ENCODE data around the gene PCNT.

The PCNT gene

DNA sequence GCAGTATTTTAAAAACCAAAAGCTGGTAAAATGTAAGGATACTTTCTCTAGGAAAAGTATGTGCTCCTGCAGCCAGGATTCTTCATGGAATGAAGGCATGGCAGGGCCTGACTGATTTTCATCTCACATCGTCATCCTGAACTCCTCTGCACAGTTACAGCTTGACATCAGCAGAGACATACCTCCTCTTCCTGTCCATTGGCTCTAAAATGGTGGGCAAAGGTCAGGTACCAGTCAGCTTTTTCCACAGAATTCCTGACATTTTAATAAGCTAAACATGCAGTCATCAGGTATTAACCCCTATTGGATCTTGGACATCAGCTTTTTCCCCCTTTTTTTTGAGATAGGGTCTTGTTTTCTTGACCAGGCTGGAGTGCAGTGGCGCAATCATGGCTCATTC is 5.8 kb downstream of the PCNT start:
- H3K27ac ChIP-seq, result no peak overlapping the region
- TF ChIP-seq, protein P1, sequence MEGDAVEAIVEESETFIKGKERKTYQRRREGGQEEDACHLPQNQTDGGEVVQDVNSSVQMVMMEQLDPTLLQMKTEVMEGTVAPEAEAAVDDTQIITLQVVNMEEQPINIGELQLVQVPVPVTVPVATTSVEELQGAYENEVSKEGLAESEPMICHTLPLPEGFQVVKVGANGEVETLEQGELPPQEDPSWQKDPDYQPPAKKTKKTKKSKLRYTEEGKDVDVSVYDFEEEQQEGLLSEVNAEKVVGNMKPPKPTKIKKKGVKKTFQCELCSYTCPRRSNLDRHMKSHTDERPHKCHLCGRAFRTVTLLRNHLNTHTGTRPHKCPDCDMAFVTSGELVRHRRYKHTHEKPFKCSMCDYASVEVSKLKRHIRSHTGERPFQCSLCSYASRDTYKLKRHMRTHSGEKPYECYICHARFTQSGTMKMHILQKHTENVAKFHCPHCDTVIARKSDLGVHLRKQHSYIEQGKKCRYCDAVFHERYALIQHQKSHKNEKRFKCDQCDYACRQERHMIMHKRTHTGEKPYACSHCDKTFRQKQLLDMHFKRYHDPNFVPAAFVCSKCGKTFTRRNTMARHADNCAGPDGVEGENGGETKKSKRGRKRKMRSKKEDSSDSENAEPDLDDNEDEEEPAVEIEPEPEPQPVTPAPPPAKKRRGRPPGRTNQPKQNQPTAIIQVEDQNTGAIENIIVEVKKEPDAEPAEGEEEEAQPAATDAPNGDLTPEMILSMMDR (IDR thresholded peaks at IDR 0.05), result no peak
- TF ChIP-seq ZFX (IDR thresholded peaks at IDR 0.05; ENCODE audit: borderline replicate concordance), result no peak

DNA sequence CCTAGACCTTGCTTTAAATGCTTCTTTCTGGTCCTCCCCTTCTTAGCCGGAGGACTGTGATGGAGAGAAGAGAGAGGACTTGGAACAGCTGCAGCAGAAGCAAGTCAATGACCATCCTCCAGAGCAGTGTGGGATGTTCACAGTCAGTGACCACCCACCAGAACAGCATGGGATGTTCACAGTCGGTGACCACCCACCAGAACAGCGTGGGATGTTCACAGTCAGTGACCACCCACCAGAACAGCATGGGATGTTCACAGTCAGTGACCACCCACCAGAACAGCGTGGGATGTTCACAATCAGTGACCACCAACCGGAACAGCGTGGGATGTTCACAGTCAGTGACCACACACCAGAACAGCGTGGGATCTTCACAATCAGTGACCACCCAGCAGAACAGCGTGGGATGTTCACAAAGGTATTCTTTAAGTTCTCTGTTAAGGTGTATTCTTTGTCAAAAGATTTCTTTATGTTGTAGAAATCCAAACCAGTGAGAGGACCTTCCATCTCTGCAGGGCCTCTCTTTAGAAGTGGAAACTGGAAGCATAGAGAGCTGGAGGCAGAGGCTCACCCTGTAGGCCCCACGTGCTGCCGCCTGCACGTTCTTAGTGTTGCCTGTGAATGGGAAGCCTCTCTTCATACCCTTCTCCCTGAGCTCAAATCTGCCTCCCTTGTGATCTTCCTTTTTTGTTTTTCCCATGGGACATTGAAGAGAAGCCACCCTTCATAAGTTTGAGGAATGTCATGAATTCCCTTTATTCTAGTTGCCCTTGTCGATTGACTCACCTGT is 10.6 kb downstream of the PCNT start:
- TF ChIP-seq, protein P1 (IDR thresholded peaks at IDR 0.05), result no peak
- TF ChIP-seq ZFX (IDR thresholded peaks at IDR 0.05; ENCODE audit: borderline replicate concordance), result no peak
- H3K27ac ChIP-seq, result no peak overlapping the region

DNA sequence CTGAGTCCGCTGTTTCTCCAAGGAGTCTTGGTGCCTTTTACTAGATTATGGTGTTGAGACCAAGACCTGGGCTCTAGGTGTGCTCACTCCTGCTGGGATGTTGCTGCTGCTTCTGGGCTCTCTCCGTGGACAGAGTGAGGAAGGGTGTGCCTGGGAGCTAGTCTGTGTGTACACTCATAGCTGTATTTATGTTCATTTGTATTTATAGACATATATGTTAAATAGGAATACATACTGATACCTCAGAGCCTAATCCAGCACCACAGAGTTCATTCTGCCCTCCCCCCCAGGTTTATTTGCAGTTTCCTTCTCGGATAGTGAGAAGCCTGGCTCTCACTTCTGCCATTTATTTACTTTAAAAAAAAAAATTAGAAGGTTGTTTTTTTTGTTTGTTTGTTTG is 12.6 kb downstream of the PCNT start:
- peak overlapping the region; percentile 4; the same call in 1 of the 2 replicates for H3K27ac ChIP-seq
- TF ChIP-seq ZFX (IDR thresholded peaks at IDR 0.05; ENCODE audit: borderline replicate concordance), result no peak
- TF ChIP-seq, protein P1 (IDR thresholded peaks at IDR 0.05), result no peak

DNA sequence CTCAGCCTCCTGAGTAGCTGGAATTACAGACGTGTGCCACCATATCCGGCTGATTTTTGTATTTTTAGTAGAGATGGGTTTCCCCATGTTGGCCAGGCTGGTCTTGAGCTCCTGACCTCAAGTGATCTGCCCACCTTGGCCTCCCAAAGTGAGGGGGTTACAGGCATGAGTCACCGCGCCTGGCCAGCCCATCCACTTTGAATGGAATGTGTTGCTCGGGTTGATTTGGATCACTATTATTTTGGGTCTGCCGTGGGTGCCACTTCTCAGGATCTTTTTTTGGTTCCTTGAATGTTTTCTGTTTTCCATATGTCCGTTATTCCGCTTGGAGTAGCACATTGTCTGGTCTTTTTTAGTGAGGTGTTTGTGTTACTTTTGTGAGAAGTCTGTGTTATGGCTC is 17.0 kb downstream of the PCNT start:
- TF ChIP-seq, protein P1 (IDR thresholded peaks at IDR 0.05), result no peak
- no peak for TF ChIP-seq ZFX (IDR thresholded peaks at IDR 0.05; ENCODE audit: borderline replicate concordance)
- H3K27ac ChIP-seq, result no peak overlapping the region

DNA sequence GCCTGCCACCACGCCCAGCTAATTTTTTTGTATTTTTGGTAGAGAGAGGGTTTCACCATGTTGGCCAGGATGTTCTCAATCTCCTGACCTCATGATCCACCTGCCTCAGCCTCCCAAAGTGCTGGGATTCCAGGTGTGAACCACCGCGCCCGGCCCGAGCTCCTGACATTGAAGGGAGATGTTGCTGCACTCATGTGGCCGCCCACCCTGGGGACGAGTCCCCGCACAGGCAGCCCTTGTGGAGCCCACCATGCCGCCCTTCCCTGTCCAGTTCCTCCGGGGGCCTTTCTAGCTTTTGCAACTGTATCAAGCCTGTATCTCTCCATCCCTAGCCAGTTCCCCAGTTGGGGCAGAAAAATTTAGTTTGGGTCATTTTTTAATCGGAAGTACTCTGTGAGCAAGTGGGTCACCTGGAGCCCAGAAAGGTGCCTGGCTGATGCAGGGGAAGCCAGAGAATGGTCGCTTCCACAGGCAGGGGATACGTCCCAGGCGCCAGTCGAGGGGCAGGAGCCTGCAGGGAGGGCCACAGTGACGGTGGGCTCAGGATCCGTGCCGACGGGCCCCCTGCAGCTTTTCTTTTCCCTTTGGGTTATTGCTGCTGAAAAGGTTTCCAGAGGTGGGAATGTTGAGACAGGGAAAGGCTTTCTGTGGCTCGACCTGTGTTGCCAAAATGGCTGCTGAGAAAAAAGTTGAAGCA is 20.4 kb downstream of the PCNT start:
- TF ChIP-seq, protein P1 (IDR thresholded peaks at IDR 0.05), result no peak
- no peak for TF ChIP-seq ZFX (IDR thresholded peaks at IDR 0.05; ENCODE audit: borderline replicate concordance)
- H3K27ac ChIP-seq, result no peak overlapping the region

DNA sequence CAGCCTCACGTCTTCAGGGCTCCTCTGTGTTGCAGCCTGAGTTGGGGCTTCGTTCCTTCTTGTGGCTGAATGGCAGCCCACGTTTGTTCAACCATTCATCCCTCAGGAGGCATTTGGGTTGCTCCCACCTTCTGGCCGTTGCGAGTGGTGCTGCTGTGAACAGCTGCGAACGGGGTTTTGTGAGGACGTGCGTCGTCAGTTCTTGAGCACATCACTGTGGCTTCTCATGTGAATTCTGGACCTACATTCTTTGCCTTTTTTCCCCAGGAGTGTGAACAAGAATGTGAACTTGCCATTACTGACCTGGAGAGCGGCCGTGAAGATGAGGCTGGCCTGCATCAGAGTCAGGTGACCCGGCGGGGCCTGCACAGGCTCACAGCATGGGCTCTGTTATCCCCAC is 21.9 kb downstream of the PCNT start:
- H3K27ac ChIP-seq, result no peak overlapping the region
- TF ChIP-seq ZFX (IDR thresholded peaks at IDR 0.05; ENCODE audit: borderline replicate concordance), result no peak
- TF ChIP-seq, protein P1 (IDR thresholded peaks at IDR 0.05), result no peak

Measured in 22Rv1 (cell line).